ENCODE results near the gene RSRC1. TPM values are rescaled to one million over a fixed set of nuclear protein-coding genes. Genes with fewer than 3 reads are reported as not detected.

RSRC1 gene
- total and polyA plus RNA-seq, 2 of the 13 experiments (the other 11 are each of a cell fraction or from before 2014, with no cell fraction given): 4.9 to 63.0 TPM

GRCh38 chr3:158098309-158098639 is 11.6 kb upstream of the RSRC1 start (continued):
- peak; percentile 1; the same call in 1 of the 2 replicates for TF ChIP-seq THAP9 (CRISPR knock-in tag; IDR thresholded peaks at IDR 0.05; ENCODE audit: borderline replicate concordance)
- TF ChIP-seq HNRNPLL (IDR thresholded peaks at IDR 0.05; ENCODE audit: low read depth, low read length, poor library complexity, severe bottlenecking): no peak
- TF ChIP-seq ZNF552 (CRISPR knock-in tag; IDR thresholded peaks at IDR 0.05; ENCODE audit: borderline replicate concordance): no peak
- TF ChIP-seq NKX3-1 (CRISPR knock-in tag; IDR thresholded peaks at IDR 0.05): no peak
- no peak for TF ChIP-seq TP53 (CRISPR knock-in tag; conservative IDR thresholded peaks at IDR 0.05)
- TF ChIP-seq ZNF740 (CRISPR knock-in tag; IDR thresholded peaks at IDR 0.05): no peak
- TF ChIP-seq NCOA5 (CRISPR knock-in tag; IDR thresholded peaks at IDR 0.05): no peak
- no peak for TF ChIP-seq EED (CRISPR knock-in tag; IDR thresholded peaks at IDR 0.05)
- TF ChIP-seq ZEB1 (IDR thresholded peaks at IDR 0.05; ENCODE audit: insufficient replicate concordance, low read depth): no peak
- TF ChIP-seq FOXP4 (CRISPR knock-in tag; IDR thresholded peaks at IDR 0.05): no peak
- TF ChIP-seq ZNF878 (CRISPR knock-in tag; IDR thresholded peaks at IDR 0.05): no peak
- no peak for TF ChIP-seq WIZ (CRISPR knock-in tag; IDR thresholded peaks at IDR 0.05)
- TF ChIP-seq TBL1XR1 (IDR thresholded peaks at IDR 0.05; ENCODE audit: borderline replicate concordance, low read length, partially characterized antibody): no peak
- TF ChIP-seq IRX3 (CRISPR knock-in tag; IDR thresholded peaks at IDR 0.05; ENCODE audit: borderline replicate concordance, low read depth): 0 out of 2 replicates have a peak, but pooled peaks have one; percentile 2
- no peak for TF ChIP-seq ZMAT3 (CRISPR knock-in tag; conservative IDR thresholded peaks at IDR 0.05)
- TF ChIP-seq ZNF670 (CRISPR knock-in tag; IDR thresholded peaks at IDR 0.05; ENCODE audit: borderline replicate concordance): 0 out of 2 replicates have a peak, but pooled peaks have one; percentile 78
- TF ChIP-seq ZNF883 (CRISPR knock-in tag; IDR thresholded peaks at IDR 0.05; ENCODE audit: not compliant biosample characterization): peak; percentile 3
- no peak for TF ChIP-seq NPAS2 (CRISPR knock-in tag; IDR thresholded peaks at IDR 0.05; ENCODE audit: borderline replicate concordance)
- TF ChIP-seq NBN (conservative IDR thresholded peaks at IDR 0.05): no peak
- no peak for TF ChIP-seq GPN1 (CRISPR knock-in tag; IDR thresholded peaks at IDR 0.05; ENCODE audit: borderline replicate concordance)
- TF ChIP-seq ZNF749 (CRISPR knock-in tag; IDR thresholded peaks at IDR 0.05; ENCODE audit: borderline replicate concordance): peak; percentile 28; the same call in 1 of the 2 replicates
- no peak for TF ChIP-seq ZNF530 (CRISPR knock-in tag; IDR thresholded peaks at IDR 0.05; ENCODE audit: low read depth)
- no peak for TF ChIP-seq ONECUT2 (CRISPR knock-in tag; IDR thresholded peaks at IDR 0.05)
- no peak for TF ChIP-seq PHF5A (CRISPR knock-in tag; IDR thresholded peaks at IDR 0.05; ENCODE audit: low read depth, unreplicated experiment)
- TF ChIP-seq KLF15 (CRISPR knock-in tag; IDR thresholded peaks at IDR 0.05; ENCODE audit: borderline replicate concordance): 0 out of 2 replicates have a peak, but pooled peaks have one; percentile 4
- TF ChIP-seq ZNF775 (CRISPR knock-in tag; IDR thresholded peaks at IDR 0.05; ENCODE audit: borderline replicate concordance): no peak
- TF ChIP-seq ZNF570 (CRISPR knock-in tag; IDR thresholded peaks at IDR 0.05; ENCODE audit: borderline replicate concordance): no peak
- no peak for TF ChIP-seq AHR (CRISPR knock-in tag; IDR thresholded peaks at IDR 0.05)

All from HepG2 (cell line).